Fibroblast of peridontal ligament (primary cell): ENCODE results near the gene NDUFA13.

Experiments
- DNase-seq: peaks from one replicate; pipeline ENCODE4 v3.0.0-alpha.2; 2010; ENCODE audit errors: extremely low read depth

Gene NDUFA13

DNA sequence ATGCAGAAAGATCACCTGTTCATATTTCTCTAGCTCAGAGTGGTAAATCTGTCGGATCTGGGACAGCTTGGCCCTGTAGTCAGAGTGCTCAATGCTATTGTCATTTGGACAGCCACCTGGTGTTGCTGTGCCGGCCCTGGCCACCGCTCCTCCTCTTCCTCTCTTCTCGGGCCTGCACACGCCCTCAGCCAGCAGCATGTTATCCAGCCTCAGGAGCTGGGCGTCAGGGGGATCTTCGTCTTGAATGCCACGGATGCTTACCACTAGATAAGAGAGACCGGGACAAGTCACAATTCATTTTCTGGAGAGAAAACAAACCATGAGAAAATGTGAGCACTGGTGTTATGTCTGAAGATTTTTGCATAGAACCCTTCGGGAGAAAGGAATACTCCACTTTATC is 54.5 kb downstream of the NDUFA13 start:
- no peak for DNase-seq

DNA sequence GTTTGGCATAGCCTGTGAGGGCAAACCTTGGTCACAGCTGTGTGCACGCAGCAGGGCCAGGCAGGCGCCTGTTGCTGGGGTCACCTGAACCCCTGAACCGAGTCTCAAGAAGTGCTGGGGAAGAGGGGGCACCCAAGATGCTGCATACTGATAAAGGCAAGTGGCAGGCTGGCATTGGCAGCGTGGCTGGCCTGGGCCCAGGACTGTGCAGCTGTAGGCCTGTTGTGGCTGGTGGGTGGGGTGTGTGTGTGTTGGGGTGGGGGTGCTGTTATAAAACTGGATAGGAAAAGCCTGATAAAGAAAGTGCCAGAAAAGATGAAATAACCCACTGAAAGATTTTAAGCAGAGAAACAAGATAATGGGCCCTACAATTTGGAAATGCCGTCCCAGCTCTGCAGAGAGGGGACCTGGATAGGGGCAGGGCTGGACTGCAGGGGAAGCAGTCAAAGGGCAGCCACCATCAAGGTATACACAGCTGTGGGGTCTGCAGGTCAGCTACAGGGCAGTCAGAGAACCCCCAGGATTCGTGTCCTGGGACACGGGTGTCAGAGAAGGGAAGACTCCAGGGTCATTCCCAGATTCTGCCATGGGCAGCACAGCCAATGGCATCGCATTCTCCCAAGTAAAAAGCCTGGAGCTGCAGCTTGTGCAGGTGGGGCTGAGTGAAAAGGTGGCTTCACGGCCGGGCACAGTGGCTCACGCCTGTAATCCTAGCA is 55.2 kb downstream of the NDUFA13 start:
- no peak for DNase-seq

DNA sequence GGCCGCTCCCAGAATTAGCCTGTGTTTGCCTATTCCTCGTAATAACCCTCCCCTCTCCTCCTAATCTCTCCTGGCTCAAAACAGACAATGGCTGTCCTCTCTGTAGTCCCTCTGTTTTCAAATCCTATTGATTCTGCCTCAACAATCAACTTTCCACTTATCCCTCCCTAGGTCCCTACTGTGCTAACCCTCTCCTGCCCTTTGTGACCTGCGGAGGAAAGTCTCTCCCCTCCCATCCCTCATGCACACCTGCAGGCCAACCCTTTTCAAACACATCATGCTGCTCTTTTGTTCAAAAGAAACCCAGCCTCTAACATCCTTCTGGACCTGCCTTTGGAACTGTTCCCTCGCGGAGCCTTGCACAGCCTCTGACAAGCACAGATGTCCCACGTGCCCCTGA is 59.4 kb downstream of the NDUFA13 start:
- no peak for DNase-seq
